ENCODE measurements around the gene TUBB.
A peak's percentile ranks its signal among the peaks of the same experiment; 100 is the strongest.

The TUBB gene

GRCh38 chr6:30719791-30720737, at the start of gene TUBB:
Gene TUBB, plus strand, starts transcription at chr6:30720352. Its CDS starts 155 bp downstream, at chr6:30720507.
- ATAC-seq: peak; percentile 81
- no peak for TF ChIP-seq POU6F1 (CRISPR knock-in tag; IDR thresholded peaks at IDR 0.05; ENCODE audit: borderline replicate concordance, low read depth)
- TF ChIP-seq CREB5 (CRISPR knock-in tag; IDR thresholded peaks at IDR 0.05; ENCODE audit: low read depth): no peak
- TF ChIP-seq TCF4 (CRISPR knock-in tag; IDR thresholded peaks at IDR 0.05; ENCODE audit: borderline replicate concordance): no peak
- no peak for TF ChIP-seq ZNF8 (CRISPR knock-in tag; IDR thresholded peaks at IDR 0.05)
- TF ChIP-seq ZC3H10 (CRISPR knock-in tag; IDR thresholded peaks at IDR 0.05): no peak
- 0 out of 2 replicates have a peak, but pooled peaks have one; percentile 3 for TF ChIP-seq CSRNP3 (CRISPR knock-in tag; IDR thresholded peaks at IDR 0.05)

- 0 out of 3 replicates have a peak, but pooled peaks have one; percentile 17 for ATAC-seq
- TF ChIP-seq ZC3H10 (CRISPR knock-in tag; IDR thresholded peaks at IDR 0.05) (no peak), SNAI2 (CRISPR knock-in tag; IDR thresholded peaks at IDR 0.05) (no peak), ARNTL (CRISPR knock-in tag; IDR thresholded peaks at IDR 0.05; ENCODE audit: borderline replicate concordance, low read depth) (no peak)
Observed at GRCh38 chr6:30670760-30671527, 49.2 kb upstream of the TUBB start.

GRCh38 chr6:30672445-30673253, 47.5 kb upstream of the TUBB start, which contains the start of gene DHX16:
Gene DHX16, minus strand, starts transcription at chr6:30673006. Its CDS starts 165 bp downstream, at chr6:30672841.
- peak; percentile 88 for ATAC-seq
- TF ChIP-seq ZNF8 (CRISPR knock-in tag; IDR thresholded peaks at IDR 0.05) (peak; percentile 23; the same call in 1 of the 2 replicates), TOX (CRISPR knock-in tag; IDR thresholded peaks at IDR 0.05; ENCODE audit: borderline replicate concordance) (no peak), ZFP3 (CRISPR knock-in tag; IDR thresholded peaks at IDR 0.05) (no peak), ISL1 (CRISPR knock-in tag; IDR thresholded peaks at IDR 0.05) (no peak), ZNF70 (CRISPR knock-in tag; IDR thresholded peaks at IDR 0.05) (no peak), TSHZ2 (CRISPR knock-in tag; IDR thresholded peaks at IDR 0.05) (no peak)

- no peak for ATAC-seq
- TF ChIP-seq ZNF8 (CRISPR knock-in tag; IDR thresholded peaks at IDR 0.05): no peak
- no peak for TF ChIP-seq CSDC2 (CRISPR knock-in tag; IDR thresholded peaks at IDR 0.05)
- TF ChIP-seq ZC3H10 (CRISPR knock-in tag; IDR thresholded peaks at IDR 0.05): no peak
- no peak for TF ChIP-seq ZNF70 (CRISPR knock-in tag; IDR thresholded peaks at IDR 0.05)
- no peak for TF ChIP-seq ARNTL (CRISPR knock-in tag; IDR thresholded peaks at IDR 0.05; ENCODE audit: borderline replicate concordance, low read depth)
- TF ChIP-seq GLIS3 (CRISPR knock-in tag; IDR thresholded peaks at IDR 0.05): no peak
- no peak for TF ChIP-seq CSRNP3 (CRISPR knock-in tag; IDR thresholded peaks at IDR 0.05)
- no peak for TF ChIP-seq ESRRG (CRISPR knock-in tag; IDR thresholded peaks at IDR 0.05)
- TF ChIP-seq CREB5 (CRISPR knock-in tag; IDR thresholded peaks at IDR 0.05; ENCODE audit: low read depth): no peak
Observed at GRCh38 chr6:30676660-30677285, 43.4 kb upstream of the TUBB start.
